NCI-H69 (cell line): Measurements from ENCODE around the gene PGM5.

Experiments used
- DNase-seq: peaks from one replicate; lab custom pipeline; 2025; lab: John Stamatoyannopoulos, UW

Gene PGM5

GRCh38 chr9:68536876-68537615 lies 180.6 kb downstream of the PGM5 start:
- DNase-seq = no peak

DNA sequence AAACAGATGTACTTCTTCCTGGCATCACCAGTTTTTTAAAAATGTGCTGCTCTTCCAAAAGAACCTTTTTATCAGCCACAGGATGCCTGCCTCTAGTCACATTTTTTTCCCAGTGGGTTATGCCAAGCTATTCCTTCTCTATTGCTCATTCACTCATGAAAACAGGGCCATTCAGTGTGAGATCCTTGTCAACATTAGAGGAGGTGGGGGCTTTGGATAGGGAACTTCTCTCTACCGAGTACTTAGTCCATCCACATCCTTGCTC lies 181.1 kb downstream of the PGM5 start:
- DNase-seq = no peak

GRCh38 chr9:68538200-68538599 lies 181.8 kb downstream of the PGM5 start:
- DNase-seq = no peak

DNA sequence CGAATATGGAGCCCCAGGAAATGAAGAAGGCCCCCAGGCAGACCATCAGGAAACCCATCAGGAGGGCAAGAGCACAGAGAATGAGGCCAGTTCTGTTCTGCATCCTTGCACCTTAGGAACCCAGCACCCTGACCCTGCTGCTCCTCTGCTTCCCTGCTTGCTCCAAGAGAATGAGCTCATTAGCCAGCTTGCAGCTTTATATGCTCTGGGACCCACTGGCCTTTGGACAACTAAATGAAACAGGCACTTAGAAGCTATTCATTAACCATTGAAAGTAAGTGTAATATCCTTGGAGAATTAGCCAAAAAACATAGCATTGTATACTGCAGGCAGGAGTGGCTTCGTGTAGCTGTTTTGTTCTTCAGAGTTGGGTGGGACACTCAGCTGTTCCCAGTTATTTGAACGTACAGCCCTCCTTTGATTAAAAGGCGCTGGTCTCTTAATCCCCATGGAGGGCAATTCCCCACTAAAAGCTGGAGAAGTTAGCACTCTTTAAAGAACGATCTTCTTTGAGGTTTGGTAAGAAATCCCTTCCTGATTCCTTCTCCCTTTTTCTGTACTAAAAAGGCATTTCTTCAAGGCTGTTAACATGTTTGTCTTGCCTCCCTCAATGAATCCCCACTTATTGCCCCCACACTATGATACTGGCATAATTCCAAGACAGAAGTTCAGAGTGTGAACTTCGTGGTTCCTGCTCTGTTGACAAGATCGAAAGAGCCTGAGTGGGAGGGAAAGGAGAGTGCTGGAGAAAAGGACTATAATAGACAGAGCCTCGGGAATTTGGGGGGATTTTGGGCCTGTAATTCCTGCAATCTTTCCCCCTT lies 184.5 kb downstream of the PGM5 start, which contains the start of gene TMEM252:
Gene TMEM252 (minus strand): TSS at position 172 of the 824 bp plus-strand sequence. CDS start 69 bp downstream, at position 103.
- no peak for DNase-seq

- no peak for DNase-seq
Observed at GRCh38 chr9:68541568-68541967, 185.2 kb downstream of the PGM5 start.

- DNase-seq = no peak
Observed at GRCh38 chr9:68545033-68545705, 188.8 kb downstream of the PGM5 start.

GRCh38 chr9:68546596-68547390 lies 190.4 kb downstream of the PGM5 start:
- DNase-seq = no peak

DNA sequence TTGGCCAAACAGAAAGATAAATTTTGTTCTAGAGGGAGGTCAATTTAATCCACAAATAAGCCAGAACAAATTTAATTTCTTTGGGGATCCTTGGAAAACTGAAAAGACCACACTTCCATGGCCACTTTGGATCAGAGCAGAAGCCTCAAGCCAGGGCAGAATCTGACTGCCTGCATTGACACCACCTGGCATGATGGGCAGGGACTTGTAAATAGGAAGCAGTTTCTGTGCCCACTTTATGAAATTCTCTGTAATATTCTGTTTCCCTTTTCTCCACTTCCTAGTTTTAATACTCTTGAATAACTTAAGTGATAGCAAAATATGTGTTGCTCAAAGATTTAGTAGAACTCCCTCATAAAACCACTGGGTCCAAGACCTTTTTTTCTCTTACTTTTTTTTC lies 191.0 kb downstream of the PGM5 start:
- DNase-seq = no peak

DNA sequence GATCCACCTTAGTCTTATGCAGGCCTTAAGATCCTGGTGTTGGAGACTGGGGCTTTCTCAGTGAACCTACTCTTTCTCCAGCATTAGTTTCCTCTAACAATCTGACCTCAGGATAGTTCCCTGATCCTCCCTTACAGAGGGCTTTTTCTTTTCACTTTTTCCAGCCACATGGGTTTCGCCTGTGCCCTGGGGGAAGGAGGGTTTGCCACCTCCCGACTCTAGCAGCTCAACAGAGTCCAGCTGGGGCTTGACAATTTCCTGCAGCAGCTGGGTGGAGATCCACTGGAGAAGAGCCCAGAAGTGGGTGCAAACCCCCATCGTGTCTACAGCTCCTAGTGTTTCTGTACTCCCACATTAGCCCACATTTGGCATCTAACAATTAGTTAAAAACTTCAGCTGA lies 191.8 kb downstream of the PGM5 start:
- DNase-seq = no peak

- no peak for DNase-seq
Observed at GRCh38 chr9:68551191-68551590, 194.8 kb downstream of the PGM5 start.

- no peak for DNase-seq
Observed at GRCh38 chr9:68552700-68553476, 196.5 kb downstream of the PGM5 start.

GRCh38 chr9:68555437-68556150 lies 199.2 kb downstream of the PGM5 start:
- no peak for DNase-seq

DNA sequence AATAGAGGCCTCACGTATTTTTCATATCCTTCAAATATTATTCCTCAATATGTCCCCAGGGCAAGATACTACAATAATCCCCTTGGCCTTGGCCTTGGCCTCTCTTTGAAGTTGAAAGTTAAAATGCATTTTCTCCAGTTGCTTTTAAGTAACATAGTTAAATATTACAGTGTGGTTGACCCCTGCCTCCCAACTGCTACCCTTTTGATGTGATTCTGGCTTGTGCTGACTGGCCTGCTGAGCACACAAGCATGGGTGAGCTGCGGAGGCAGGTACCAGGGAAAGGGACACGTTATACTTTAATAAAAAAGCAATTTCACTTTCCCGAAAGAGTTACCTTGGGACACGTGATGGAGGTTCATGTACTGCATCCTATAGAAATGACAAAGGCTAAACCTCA lies 202.1 kb downstream of the PGM5 start:
- DNase-seq = no peak

GRCh38 chr9:68560071-68560844 lies 203.8 kb downstream of the PGM5 start:
- peak; percentile 49 for DNase-seq

- no peak for DNase-seq
Observed at GRCh38 chr9:68562461-68562860, 206.1 kb downstream of the PGM5 start.

DNA sequence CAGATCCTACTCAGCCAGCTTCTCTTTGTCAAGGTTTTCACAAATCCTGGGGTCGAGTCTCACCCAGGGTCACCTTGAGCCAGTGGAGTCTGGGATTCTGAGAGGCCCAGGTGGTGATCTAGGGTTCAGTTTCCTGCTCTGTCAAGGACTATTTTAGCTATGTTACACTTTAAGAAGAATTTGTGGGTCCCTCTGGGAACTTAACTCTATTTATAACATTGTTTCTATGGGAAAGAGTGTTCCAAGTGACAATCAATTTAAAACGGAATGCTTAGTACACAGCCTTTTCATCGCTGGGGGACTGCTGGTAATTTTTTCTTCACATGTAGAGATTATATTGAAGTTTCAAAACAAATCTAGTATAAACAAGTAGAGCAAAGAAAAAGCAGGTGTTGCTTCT lies 211.2 kb downstream of the PGM5 start:
- no peak for DNase-seq

GRCh38 chr9:68574150-68574549 lies 217.7 kb downstream of the PGM5 start:
- DNase-seq = no peak

DNA sequence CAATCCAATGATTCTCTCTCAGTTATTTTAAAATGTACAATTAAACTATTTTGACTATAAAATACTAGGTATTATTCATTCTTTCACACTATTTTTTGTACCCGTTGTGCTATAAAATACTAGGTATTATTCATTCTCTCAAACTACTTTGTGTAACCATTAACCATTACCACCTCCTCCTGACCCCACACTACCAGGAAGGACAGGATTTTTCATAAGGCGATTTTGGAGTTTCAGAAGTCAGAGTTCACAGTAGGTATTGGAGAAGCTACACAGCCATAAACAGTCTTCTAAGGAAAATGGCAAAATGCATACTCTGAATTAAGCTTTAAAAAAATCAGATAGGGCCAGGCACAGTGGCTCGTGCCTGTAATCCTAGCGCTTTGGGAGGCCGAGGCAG lies 219.4 kb downstream of the PGM5 start:
- no peak for DNase-seq

DNA sequence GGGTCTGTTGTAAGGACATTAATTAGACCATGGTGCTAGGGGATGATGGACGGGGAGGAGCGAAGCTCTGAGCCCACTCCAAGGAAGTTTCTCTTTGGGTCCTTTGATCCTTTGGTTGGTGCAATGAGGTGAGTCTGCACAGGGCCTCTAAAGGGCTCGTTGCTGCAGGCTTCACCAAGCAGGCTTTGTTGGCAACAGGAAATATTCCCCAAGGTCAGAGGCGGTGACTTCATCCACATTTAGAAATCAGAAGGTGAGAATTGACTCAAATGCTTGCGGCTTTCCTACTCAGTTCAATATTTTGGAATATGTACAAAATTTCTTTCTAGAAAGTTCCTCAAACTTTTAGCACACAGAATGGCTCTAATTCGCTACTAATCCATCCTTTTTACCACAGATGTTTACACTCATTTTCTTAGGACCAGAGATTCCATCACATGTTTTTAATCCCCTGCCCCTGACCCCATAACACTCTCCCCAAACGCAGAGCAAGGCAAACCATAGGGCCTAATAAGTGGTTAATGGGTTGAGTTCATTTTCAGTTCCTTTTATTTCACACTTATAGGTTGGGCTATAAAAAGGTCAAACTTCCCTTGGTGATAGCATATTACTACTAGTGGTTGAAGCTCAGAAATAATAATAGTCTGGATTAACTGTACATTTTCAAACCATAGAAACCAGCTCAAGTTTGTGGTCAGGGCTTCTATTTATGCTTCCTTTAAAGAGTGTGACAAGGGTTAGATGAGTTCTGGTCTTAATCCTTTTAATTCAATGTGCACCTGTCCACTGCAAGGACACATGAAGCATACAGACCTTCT lies 221.6 kb downstream of the PGM5 start:
- DNase-seq = no peak
